RCC 7860 (cell line): Measurements from ENCODE around the gene VCAM1.
A peak's percentile ranks its signal among the peaks of the same experiment; 100 is the strongest.

ENCODE experiments used
- DNase-seq: peaks from one replicate; pipeline ENCODE4 v3.0.0-alpha.2; 2015; ENCODE audit warnings: low spot score
- FAIRE-seq: peaks from 2 replicates; lab custom pipeline; 2012; peaks lifted over from hg19 to GRCh38; lab: Jason Lieb, UNC

Gene VCAM1

GRCh38 chr1:100719490-100719889, at the start of gene VCAM1:
VCAM1 (plus strand) TSS chr1:100719742; CDS start chr1:100719861, 119 bp downstream.
- DNase-seq = peak; percentile 51
- FAIRE-seq = peak; percentile 60

GRCh38 chr1:100670083-100670482, 49.5 kb upstream of the VCAM1 start:
- FAIRE-seq (no peak), DNase-seq (no peak)

- DNase-seq = no peak
- no peak for FAIRE-seq
Observed at GRCh38 chr1:100671601-100672000, 47.9 kb upstream of the VCAM1 start.

DNA sequence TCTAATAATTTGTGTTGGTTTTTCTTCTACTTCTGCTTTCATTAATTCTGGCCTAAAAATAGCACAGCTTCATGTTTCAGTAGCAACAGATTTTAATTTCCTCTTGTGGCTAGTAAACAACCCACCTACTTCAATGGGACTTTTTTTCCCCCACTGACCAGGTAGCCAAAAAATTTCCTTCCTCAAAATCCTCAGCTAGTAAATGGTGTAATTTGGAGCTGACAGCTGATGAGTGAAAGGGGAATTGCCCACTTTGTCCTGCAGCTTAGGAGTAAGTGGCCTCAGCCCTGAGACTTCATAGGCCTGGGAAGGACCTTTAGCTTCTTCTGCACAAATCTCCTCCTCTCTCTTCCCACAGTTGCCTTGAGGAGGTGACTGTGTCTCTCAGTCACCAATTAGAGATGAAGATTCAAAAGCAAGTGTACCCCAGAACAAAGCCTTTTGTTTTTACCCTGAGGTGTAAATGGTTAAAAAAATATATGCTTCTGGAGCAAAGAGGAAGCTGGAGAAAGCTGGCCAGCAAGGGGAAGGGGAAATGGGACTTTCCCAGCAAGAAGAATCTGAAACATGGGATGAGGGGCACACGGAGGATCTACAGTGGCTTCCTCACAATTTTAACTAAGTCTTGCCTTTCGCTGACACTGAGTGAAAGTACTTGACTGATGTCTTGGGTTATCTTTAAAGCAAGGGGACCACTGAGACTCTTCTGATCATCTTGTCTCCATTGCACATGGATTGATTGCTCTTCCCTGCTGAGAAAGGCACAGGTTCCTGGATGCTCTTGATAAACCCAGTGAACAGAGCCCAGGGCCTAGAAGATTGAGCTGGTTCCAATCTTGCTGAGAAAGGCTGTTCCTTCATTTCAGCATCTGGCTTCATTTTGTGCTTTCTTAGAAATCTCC, 35.8 kb upstream of the VCAM1 start:
- no peak for FAIRE-seq
- no peak for DNase-seq

DNA sequence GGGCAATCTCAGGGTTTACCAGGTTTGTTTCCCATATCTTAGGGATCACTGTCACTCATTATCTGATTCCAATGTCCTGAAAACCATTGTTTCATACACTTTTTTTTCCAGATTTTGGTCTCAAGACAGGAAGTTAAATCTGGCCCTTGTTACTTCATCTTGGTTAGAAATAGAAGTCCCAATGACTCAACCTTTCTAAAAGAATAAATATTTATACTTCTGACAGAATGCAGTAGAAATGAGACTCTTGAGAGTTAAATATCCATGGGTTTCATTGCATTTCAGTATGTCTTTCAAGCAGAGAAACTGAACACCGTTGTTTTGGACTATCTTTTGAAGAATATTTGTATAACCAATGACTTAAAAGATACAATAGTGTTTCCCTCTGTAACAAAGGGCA, 19.8 kb upstream of the VCAM1 start:
- DNase-seq (no peak), FAIRE-seq (no peak)

DNA sequence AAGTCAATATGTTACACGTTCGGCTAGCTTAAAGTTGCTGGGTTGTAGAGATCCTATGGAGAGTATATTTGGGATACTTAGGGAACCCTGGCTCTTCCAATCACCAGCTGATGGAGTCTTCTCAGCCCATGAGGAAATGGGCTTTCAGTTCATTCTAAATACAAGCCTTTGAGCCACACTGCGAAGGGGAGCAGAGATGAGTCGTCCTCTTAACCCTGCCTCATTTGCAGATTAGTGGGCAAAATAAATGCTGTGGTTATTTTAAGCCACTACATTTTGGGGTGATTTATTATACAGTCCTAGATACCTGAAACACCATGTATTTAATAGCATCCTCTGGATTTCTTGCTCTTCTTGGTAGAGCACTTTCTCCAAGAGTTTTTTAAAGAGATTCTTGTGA, 19.0 kb upstream of the VCAM1 start:
- DNase-seq (no peak), FAIRE-seq (no peak)

DNA sequence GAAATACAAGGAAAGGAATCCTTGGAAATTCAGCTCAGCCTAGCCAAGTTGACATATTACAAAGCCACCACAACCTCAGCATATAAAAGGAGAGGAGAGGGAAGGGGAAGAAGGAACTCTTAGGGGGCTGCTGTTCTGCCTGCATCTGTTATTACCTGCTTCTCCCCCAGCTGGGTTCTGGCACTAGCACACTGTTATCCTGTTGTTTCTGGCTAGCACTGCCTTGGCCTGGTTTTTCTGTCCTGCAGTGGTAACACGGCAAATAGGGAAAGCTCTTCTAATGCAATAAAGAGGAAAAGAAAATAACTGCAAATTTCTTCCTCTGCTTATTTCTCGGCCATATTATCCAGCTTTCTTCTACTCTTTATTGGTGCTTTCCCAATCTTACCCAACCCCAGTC, 16.5 kb upstream of the VCAM1 start:
- FAIRE-seq (no peak), DNase-seq (no peak)

GRCh38 chr1:100703716-100704115, 15.8 kb upstream of the VCAM1 start:
- FAIRE-seq (no peak), DNase-seq (no peak)

GRCh38 chr1:100704473-100704872, 15.1 kb upstream of the VCAM1 start:
- FAIRE-seq (no peak), DNase-seq (no peak)

DNA sequence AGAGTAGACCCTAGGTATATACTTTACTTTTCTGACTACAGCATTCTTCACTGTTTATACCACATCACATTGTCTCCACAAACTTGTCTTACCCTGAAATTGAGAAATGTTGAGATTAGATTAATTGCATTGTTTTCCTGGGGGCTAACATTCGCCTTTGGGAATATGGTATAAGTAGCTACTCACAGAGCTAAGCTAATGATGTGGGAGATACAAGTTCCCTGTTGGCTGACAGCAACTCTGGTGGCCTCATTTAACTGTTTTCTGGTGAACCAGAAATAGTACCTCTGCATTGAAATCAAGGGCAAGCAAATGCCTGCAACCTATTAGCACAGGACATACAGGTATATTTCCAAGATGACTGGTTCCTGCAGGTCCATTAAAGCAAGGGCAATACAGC, 13.2 kb upstream of the VCAM1 start:
- FAIRE-seq (no peak), DNase-seq (no peak)

DNA sequence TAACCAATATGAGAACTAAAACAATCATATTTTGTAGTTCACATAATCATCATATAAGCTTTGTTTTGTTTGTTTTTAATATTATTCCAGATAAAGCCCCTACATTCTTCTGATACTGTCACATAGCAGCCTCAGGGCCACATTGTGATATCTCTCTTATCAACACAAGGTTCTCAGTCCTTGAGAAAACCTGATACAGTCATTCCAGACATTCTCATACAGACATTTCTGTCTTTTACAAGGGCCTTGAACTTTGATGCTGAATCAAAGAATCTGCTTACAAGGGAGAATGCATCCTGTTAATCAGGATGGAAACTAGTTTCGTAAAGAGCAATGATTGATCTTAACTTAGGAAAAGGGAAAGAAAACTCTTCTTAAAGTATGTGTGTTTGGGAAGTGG, 12.7 kb upstream of the VCAM1 start:
- no peak for FAIRE-seq
- DNase-seq = no peak

- FAIRE-seq (no peak), DNase-seq (no peak)
Observed at GRCh38 chr1:100708476-100709062, 11.0 kb upstream of the VCAM1 start.

DNA sequence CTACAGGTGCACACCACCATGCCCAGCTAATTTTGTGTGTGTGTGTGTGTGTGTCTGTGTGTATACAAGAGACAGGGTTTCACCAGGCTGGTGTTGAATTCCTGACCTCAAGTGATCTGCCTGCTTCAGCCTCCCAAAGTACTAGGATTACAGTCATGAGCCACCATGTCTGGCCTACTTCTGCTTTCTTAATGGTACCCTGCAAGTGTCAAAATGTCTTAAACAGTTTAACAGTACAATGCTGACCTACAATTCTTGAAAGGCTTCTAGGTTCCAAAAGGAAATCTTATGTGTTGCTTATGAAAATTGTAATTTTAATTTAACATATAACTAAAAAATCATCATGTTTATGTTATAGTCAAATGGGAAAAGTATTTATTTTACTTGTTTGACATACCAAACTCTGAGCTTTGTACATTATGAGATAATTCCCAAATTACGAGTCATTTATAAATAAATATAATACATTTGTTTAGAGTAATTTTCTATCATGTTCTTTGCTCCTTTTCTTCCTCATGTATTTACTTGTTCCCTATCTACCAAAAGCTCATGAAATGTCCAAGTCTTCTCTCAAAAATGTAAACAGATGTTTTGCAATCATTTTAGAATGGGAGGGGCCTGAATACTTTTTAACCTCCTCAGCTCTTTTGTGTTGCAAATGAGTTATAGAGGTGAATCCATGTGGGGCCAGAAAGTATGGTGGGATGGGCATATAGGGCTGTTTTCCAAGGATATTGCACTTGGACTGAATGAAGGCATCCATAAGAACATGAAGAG, 8.4 kb upstream of the VCAM1 start:
- peak; percentile 29 for FAIRE-seq
- DNase-seq = no peak

DNA sequence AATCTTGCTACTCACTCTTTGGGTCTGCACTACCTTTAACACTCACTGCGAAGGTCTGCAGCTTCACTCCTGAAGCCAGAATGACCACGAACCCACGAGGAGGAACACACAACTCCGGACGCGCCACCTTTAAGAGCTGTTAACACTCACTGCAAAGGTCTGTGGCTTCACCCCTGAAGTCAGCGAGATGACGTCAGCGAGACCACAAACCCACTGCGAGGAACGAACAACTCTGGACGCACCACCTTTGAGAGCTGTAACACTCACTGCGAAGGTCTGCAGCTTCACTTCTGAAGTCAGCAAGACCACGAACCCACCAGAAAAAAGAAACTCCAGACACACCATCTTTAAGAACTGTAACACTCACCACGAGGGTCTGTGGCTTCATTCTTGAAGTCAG, 6.5 kb upstream of the VCAM1 start:
- DNase-seq (peak; percentile 43), FAIRE-seq (peak; percentile 25)

DNA sequence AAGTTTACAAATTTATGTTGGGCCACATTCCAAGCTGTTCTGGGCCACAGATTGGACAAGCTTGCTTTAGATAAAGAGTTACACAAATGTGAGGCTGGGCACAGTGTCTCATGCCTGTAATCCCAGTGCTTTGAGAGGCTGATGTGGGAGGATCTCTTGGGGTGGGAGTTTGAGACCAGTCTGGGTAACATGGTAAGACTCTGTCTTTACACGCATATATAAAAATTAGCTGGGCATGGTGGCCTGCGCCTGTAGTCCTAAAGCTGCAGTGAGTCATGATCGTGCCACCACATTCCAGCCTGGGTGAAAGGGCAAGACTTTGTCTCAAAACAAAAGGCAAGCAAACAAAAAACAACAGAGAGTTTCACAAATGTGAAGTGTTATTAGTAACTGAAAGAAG, 5.9 kb upstream of the VCAM1 start:
- FAIRE-seq (no peak), DNase-seq (peak; percentile 28)

DNA sequence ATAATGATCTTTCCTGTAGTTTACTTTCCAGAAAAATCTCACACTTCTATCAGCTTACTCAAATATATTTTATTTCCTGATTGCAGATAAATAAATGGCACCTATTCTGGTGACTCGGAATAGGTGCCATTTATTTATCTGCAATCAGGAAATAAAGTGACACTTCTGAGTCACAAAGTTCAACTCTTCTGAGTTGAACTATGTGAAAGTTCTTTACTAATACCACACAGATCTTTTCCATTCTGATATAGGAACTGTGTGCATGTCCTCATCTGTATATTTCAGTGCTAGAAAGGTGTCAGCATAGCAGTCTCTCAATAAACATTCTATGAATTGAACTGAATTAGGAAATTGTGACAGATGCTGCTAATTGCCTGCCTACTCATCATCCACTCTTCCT, 4.9 kb upstream of the VCAM1 start:
- no peak for FAIRE-seq
- no peak for DNase-seq

- FAIRE-seq (no peak), DNase-seq (no peak)
Observed at GRCh38 chr1:100717218-100717617, 2.3 kb upstream of the VCAM1 start.

GRCh38 chr1:100718581-100718980, 961 bp upstream of the VCAM1 start:
- FAIRE-seq = no peak
- no peak for DNase-seq

DNA sequence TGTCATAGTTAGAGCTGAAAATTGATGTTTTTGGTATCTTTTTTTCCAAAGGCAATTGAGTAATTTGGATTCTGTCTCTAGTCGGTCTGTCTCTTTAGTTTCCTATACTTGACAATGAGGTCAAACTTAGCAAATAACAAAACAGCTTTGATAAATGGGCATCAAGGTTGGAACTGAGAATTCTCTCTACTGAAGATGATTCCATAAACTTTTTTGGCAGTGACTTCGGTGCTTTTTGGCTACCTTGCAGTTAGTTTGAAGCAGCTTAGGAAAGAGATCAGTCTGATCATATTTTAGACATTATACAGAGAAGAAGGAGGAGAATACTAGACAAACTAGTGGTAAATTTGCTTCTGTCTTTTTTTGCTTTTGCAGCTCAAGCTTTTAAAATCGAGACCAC, 559 bp downstream of the VCAM1 start:
- FAIRE-seq = no peak
- no peak for DNase-seq

DNA sequence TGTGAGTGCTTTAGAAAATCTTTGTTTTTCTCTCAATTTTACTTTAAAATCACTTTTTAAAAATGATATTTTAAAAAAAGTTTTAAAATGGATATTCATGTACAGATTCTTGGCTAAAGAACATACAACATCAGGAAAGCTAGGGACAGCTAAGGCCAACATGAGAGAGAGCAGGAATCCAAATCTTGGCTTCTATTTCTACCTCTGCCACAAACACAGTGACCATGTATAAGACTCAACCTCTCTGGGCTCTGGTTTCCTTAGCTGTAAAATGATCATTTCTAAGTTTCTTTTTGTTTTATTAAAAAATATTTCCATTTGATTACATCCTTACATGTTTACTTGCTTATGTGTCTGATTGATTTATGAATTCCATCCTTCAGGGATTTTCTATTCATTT, 1.2 kb downstream of the VCAM1 start:
- FAIRE-seq (no peak), DNase-seq (no peak)

DNA sequence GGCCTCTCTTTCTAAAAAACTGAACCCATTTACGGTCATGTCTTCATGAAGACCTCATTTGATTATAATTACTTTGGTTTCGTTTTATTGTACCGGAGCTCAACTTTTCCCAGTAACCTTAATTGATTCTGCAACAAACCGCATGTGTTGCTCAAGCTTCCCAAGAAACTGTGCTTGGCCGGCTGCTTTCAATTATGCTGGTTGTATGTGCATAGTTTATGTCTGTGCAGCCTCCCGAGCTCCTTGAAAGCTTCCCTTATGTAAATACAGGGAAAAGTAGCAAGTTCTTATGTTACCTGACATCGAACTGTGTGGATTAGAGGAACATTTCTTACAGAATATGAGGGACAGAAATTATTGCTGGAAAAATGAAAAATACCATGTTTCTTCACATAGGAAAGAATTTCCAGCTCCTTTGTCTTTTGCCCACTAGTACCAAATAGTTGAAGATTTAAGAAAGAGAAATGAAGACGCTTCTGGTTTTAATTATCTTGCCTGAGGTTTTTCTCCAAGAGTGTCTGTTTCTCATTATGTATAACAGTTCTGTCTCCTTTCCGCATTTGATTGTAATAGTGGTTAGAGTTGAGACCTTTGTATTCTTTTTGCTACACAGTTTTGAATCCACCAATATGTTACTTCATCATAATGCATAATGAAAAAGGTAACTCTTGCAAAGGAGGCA, 2.1 kb downstream of the VCAM1 start:
- DNase-seq (peak; percentile 36), FAIRE-seq (peak; percentile 79)
